NAMALWA (cell line): Measurements from ENCODE around the gene DCUN1D3.

Experiments used
- DNase-seq: peaks from one replicate; pipeline ENCODE4 v3.0.0-alpha.2; 2015; ENCODE audit warnings: low spot score

DCUN1D3 gene

GRCh38 chr16:20918486-20919239 lies 18.5 kb upstream of the DCUN1D3 start:
- DNase-seq, result no peak

DNA sequence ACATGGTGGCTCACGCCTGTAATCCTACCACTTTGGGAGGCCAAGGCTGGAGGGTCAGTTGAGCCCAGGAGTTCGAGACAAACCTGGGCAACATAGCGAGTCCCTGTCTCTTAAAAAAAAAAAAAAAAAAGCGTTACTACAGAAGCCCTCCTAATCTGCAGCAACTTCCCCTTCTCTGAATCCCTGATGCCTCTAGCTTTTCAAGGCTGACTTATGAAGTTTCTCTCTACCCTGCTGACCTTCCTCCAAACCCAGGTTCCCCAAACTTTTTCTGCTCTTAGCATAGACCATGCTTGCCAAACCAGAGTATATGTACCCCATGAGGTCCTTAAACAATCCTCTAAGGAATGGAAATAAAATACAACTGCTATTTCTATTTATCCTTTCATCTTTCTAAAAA lies 16.8 kb upstream of the DCUN1D3 start:
- no peak for DNase-seq

DNA sequence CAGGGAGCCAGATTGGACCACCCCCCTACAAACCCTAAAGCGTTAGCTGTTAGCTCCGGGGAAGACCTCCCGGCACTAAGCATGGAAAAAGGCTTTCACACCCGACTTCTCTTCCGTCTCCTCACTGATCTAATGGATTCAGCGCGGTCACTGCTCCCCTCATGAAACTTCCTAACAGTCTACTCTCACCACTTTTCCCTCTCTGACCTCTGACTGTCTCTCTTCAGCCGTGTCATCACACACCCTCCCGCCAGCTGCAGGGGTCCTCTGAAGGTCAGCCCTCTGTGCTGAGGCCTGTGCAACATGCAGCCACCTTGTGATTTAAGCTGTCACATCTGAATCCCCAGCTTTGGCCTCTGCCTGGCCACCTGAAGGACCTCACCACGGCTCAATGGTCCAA lies 16.1 kb upstream of the DCUN1D3 start:
- DNase-seq, result no peak

DNA sequence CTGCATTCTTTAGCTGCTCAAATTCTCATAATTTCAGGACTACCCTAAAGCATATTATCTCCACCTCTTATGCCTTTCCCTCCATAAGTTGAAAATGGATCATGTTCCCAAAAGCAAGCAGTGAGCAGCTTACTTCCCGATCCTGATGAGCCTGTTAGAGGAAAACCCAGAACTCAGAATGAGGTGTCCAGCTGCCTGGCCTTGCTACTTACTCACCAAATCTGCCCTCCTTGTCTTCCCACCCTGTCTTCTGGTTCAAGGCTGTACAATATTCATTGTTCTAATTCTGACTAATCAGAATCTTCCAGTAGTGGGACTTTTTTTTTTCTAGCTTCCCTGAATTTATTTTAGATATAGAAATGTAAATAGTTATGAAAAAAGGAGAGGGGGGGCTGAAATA lies 11.2 kb upstream of the DCUN1D3 start:
- DNase-seq, result no peak

GRCh38 chr16:20910781-20911321 lies 10.7 kb upstream of the DCUN1D3 start:
- no peak for DNase-seq

- DNase-seq, result no peak
Observed at GRCh38 chr16:20906341-20907255, 6.4 kb upstream of the DCUN1D3 start.

- no peak for DNase-seq
Observed at GRCh38 chr16:20905576-20905975, 5.4 kb upstream of the DCUN1D3 start.

DNA sequence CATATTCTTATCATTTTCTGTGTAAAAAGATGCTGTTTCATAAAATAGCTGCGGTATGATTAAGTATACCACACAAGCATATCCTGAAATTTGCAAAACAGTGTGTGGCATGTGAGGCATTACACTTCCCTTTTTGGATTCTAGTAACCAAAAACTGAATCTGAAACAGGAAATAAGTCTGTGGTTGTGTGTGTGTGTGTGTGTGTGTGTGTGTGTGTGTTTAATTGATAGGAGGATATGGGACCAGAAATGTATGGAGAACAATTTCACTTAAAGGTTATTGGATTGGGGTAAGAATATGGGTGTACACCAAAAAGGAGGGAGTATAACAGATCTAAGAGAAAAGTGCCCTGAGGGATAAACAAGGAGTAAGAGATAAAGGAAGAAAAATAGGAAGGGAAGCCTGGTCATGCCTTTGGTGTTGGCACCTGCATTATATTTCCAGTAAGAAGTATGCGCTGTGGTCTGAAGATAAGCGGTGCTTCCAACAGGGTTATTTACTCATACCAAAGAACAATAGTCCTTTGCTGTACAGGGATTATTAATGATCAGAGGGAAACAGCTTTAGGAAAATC lies 4.4 kb upstream of the DCUN1D3 start:
- peak; percentile 72 for DNase-seq

DNA sequence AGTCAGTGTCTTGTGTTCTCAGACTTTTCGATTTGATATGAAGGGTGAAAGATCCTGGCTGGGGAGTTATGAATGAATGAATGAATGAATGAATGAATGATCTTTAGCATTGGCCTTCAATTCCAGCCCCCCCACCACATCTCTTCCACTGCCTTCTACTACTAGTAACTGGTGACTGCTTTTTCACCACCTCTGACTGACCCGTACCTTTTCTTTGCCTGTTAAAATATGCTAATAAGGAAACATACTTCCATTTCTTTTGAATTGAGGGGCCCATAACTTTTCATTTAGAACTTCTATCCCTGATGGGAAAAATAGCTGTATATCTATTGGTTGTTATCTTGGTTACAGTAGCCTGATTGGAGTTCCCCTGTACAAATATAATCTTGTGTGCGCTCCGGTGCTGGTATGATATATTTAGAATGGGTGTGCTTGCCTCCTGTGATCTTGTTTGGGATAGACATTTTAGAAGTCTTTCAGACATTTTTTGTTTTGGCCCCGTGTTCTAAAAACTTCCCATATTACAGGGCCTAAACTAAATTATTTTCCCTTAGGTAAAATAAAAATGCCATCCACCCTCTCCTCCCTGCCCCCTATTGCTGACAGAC lies 3.8 kb upstream of the DCUN1D3 start:
- DNase-seq, result no peak

DNA sequence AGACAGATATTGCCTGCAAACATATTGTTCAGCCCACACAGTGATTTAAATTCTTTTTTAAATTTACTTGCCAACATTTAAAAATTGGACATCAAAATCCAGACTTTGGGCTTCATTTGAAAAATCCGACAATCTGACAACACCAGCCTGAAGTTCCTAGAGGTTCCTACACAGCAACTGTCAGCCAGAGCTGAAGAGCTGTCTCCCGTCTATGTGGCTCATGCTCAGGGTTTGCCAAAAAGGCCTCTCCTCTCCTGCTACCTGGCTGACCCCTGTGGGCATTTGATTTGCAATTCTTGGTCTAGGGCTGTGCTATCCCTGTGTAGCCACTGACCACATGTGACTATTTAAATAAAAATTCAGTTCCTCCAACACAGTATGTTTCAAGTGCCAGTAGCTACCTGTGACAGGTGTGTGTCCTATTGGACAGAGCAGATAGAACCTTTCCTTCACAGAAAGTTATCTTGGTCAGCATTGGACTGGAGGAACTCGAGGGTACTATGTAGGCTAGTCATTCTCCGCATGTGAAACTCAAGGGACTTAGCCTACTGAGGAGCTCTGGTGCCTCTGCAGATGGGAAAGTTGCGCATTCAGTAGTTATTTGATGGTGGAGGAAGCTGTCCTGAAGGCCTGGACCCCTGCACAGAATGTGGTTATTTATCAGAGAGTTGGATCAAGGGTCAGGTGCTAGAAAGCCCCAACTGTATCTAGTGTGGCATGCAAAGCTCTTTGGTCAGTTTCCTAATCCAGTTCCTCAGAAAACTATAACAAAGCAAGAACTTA lies 3.1 kb upstream of the DCUN1D3 start:
- DNase-seq, result no peak

GRCh38 chr16:20902426-20902825 lies 2.3 kb upstream of the DCUN1D3 start:
- DNase-seq, result no peak

DNA sequence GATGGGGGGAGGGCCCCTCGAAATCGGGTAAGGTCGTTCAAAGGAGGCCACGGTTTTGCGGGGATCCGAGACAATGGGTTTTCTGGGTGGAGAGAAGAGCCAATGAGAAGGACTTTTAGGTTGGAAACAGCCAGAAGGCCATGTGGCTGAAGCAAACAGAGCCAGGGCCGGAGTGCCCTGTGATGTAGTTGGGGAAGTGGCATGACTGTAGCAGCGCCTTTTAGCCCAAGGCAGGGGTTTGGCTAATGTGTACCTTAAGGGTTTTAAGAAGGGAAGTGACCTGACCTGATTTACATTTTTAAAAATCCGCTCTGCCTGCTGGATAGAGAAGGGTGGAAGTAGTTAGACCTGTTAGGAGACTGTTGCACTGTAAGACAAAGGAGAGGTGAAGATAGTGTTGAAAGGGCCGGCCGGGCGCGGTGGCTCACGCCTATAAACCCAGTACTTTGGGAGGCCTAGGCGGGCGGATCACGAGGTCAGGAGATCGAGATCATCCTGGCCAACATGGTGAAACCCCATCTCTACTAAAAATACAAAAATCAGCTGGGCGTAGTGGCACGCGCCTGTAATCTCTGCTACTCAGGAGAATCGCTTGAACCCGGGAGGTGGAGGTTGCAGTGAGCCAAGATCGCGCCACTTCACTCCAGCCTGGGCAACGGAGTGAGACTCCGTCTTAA lies 1.4 kb upstream of the DCUN1D3 start:
- DNase-seq, result peak; percentile 59

DNA sequence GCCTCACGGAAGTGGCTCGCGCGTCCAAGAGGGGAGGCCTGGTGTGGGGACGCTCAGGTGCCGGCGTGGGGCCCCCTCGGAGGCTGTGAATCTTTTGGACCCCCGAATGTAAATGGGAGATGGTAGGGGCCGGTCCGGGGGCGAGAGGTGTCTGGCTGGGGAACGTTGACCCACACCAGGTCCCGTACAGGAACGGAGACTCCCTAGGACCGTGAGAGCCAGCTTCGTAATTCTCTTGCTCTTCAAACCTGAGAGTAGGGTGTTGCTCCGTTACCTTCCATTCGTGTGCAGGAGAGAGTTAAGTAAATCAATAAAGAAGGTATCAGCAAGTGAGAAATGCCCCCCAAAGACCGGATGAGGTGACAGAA lies 894 bp upstream of the DCUN1D3 start:
- DNase-seq, result no peak

DNA sequence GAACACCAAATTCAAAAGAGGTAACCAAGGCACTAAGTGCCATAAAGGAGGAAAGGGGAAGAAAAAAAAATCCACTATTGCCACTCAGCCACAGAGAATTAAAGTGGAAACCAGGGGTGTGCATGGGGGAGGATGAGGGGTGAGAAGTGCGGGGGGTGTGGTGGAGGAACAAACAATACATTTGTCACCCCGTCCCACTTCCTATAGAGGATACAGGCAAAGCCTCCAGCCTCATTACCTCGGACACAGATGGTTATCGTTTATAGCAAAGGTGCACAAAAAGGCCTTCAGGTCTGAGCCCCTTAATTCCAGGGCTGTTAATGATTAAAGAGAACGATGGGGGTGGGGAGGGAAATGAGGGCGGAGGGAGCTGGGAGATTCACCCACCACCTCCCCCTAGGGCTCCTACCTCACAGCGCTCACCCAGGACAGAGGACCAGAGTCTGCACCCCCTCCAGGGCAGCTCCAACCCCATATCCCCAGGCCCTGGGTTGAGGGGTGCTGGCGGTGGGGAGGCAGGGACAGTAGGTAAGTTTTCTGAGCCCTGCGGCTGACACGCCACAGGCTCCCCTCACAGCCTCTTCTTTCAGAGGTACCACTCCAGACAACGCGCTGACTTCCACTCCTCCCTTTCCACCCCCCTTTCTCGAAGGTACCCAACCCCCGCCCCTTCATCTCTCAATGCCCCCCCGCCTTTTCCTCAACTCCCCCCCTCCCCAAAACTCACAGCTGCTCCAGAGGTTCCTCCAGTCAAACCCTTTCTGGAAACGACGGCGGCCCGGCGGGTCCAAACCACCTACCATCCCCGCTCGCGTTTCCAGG lies 470 bp downstream of the DCUN1D3 start:
- peak; percentile 46 for DNase-seq

DNA sequence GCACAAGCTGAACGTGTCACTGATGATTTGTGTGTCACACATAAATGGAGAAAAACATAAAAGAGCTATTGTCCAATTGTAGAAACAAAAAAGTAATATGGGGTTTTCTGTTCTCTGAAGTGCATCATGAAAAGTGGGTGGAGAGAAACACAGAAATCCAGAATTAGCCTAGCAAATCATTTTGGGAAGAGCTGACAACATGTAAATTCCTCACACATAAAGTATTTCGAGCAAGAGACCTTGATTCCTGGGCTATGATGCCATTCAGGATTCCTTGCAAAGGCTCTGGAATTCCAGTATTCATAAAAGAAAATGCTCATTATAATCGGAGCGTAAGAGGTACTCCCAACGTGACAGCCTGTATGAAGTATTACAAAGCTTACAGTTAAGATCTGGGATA lies 1.1 kb downstream of the DCUN1D3 start:
- DNase-seq, result no peak

DNA sequence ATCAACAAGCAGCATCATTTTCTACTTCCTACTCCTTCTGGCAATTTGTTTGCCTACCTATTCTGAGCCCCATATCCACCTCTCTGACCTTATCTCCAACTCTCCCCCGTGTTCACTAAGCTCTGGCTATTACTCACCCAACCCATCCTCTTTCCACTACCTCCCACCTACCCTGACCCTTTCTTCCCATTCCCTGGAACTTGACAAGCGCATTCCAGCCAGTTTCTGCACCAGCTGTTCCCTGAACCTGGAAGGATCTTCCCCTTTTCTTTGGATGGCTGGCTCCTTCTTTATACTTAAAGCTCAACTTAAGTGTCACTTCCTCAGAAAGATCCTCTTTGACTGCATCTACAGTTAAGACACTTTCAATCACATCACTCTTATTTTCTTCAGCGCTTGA lies 2.2 kb downstream of the DCUN1D3 start:
- no peak for DNase-seq

- no peak for DNase-seq
Observed at GRCh38 chr16:20897253-20897897, 2.8 kb downstream of the DCUN1D3 start.

DNA sequence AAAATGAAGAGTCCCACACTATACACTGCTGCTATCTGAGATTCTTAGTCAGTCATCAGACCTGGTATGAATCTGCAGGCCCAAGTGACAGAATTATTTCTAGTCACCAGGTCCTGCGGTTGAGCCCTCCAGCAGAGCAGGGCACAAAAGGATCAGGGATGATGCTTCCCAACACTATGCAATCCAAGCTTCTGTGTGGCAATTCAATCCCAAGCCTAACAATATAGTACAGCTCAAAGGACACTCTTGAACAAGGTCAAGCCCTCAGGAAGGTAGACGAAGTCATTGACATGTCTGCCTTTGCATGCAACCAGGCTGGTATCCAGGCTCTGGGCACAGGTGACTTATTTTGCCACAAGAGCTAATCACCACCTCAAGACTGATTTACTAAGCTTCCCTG lies 5.8 kb downstream of the DCUN1D3 start:
- no peak for DNase-seq

GRCh38 chr16:20889625-20890275 lies 10.4 kb downstream of the DCUN1D3 start:
- DNase-seq, result no peak
